ENCODE results near the gene PRR36.

PRR36 gene

GRCh38 chr19:7913652-7914051, 39.5 kb upstream of the PRR36 start:
- Histone ChIP-seq H3K9me3 (ENCODE audit: control insufficient read depth in 5 of 5, low read length in 5 of 5) (no peaks in the 10 kb centered on the region), H3K27ac (ENCODE audit: low read depth, low read length) (no peak overlapping the region), H3K27me3 (ENCODE audit: control insufficient read depth in 5 of 5, insufficient read depth in 4 of 5, low read length in 5 of 5) (peaks cover 24 to 29% (median 25%) of the 10 kb centered on the region in 5 donors), H3K4me1 (ENCODE audit: control insufficient read depth in 5 of 5, insufficient read depth in 5 of 5, low read length in 5 of 5) (peaks cover 0 to 23% (median 19%) of the 10 kb centered on the region in 5 donors), H3K9ac (ENCODE audit: low read length in 5 of 5) (no peak overlapping the region), H3K36me3 (ENCODE audit: control insufficient read depth in 5 of 5, insufficient read depth in 5 of 5, low read length in 5 of 5) (peaks cover 0 to 45% (median 35%) of the 10 kb centered on the region in 5 donors), H3K4me3 (ENCODE audit: low read depth in 1 of 5, low read length in 5 of 5) (no peak overlapping the region)

- Histone ChIP-seq H3K9ac (ENCODE audit: low read length in 5 of 5) (no peak overlapping the region), H3K4me3 (ENCODE audit: low read depth in 1 of 5, low read length in 5 of 5) (no peak overlapping the region), H3K4me1 (ENCODE audit: control insufficient read depth in 5 of 5, insufficient read depth in 5 of 5, low read length in 5 of 5) (peaks cover 0 to 22% (median 18%) of the 10 kb centered on the region in 5 donors), H3K9me3 (ENCODE audit: control insufficient read depth in 5 of 5, low read length in 5 of 5) (no peaks in the 10 kb centered on the region), H3K36me3 (ENCODE audit: control insufficient read depth in 5 of 5, insufficient read depth in 5 of 5, low read length in 5 of 5) (peaks cover 0 to 50% (median 37%) of the 10 kb centered on the region in 5 donors), H3K27me3 (ENCODE audit: control insufficient read depth in 5 of 5, insufficient read depth in 4 of 5, low read length in 5 of 5) (peaks cover 20 to 24% (median 23%) of the 10 kb centered on the region in 5 donors), H3K27ac (ENCODE audit: low read depth, low read length) (no peak overlapping the region)
These were observed 38.7 kb upstream of the PRR36 start for GRCh38 chr19:7912697-7913564.

- Histone ChIP-seq H3K9me3 (ENCODE audit: control insufficient read depth in 5 of 5, low read length in 5 of 5) (no peaks in the 10 kb centered on the region), H3K4me3 (ENCODE audit: low read depth in 1 of 5, low read length in 5 of 5) (no peak overlapping the region), H3K27me3 (ENCODE audit: control insufficient read depth in 5 of 5, insufficient read depth in 4 of 5, low read length in 5 of 5) (peaks cover 16 to 20% (median 19%) of the 10 kb centered on the region in 5 donors), H3K27ac (ENCODE audit: low read depth, low read length) (no peak overlapping the region), H3K4me1 (ENCODE audit: control insufficient read depth in 5 of 5, insufficient read depth in 5 of 5, low read length in 5 of 5) (peaks cover 0 to 18% (median 16%) of the 10 kb centered on the region in 5 donors), H3K36me3 (ENCODE audit: control insufficient read depth in 5 of 5, insufficient read depth in 5 of 5, low read length in 5 of 5) (peaks cover 0 to 53% (median 39%) of the 10 kb centered on the region in 5 donors), H3K9ac (ENCODE audit: low read length in 5 of 5) (no peak overlapping the region)
These were observed 38.0 kb upstream of the PRR36 start for GRCh38 chr19:7912144-7912696.

GRCh38 chr19:7911508-7912143, 37.4 kb upstream of the PRR36 start:
- Histone ChIP-seq H3K4me3 (ENCODE audit: low read depth in 1 of 5, low read length in 5 of 5) (no peak overlapping the region), H3K9me3 (ENCODE audit: control insufficient read depth in 5 of 5, low read length in 5 of 5) (no peaks in the 10 kb centered on the region), H3K4me1 (ENCODE audit: control insufficient read depth in 5 of 5, insufficient read depth in 5 of 5, low read length in 5 of 5) (peaks cover 0 to 15% (median 14%) of the 10 kb centered on the region in 5 donors), H3K27ac (ENCODE audit: low read depth, low read length) (no peak overlapping the region), H3K27me3 (ENCODE audit: control insufficient read depth in 5 of 5, insufficient read depth in 4 of 5, low read length in 5 of 5) (peaks cover 12 to 16% (median 14%) of the 10 kb centered on the region in 5 donors), H3K36me3 (ENCODE audit: control insufficient read depth in 5 of 5, insufficient read depth in 5 of 5, low read length in 5 of 5) (peaks cover 0 to 55% (median 39%) of the 10 kb centered on the region in 5 donors), H3K9ac (ENCODE audit: low read length in 5 of 5) (no peak overlapping the region)

GRCh38 chr19:7910321-7911161, 36.4 kb upstream of the PRR36 start:
- Histone ChIP-seq H3K4me3 (ENCODE audit: low read depth in 1 of 5, low read length in 5 of 5) (no peak overlapping the region), H3K9me3 (ENCODE audit: control insufficient read depth in 5 of 5, low read length in 5 of 5) (no peaks in the 10 kb centered on the region), H3K27ac (ENCODE audit: low read depth, low read length) (no peak overlapping the region), H3K27me3 (ENCODE audit: control insufficient read depth in 5 of 5, insufficient read depth in 4 of 5, low read length in 5 of 5) (peaks cover 7 to 10% (median 8%) of the 10 kb centered on the region in 5 donors), H3K9ac (ENCODE audit: low read length in 5 of 5) (no peak overlapping the region), H3K4me1 (ENCODE audit: control insufficient read depth in 5 of 5, insufficient read depth in 5 of 5, low read length in 5 of 5) (peaks cover 0 to 12% (median 12%) of the 10 kb centered on the region in 5 donors), H3K36me3 (ENCODE audit: control insufficient read depth in 5 of 5, insufficient read depth in 5 of 5, low read length in 5 of 5) (peaks cover 0 to 64% (median 46%) of the 10 kb centered on the region in 5 donors)

GRCh38 chr19:7909471-7910067, 35.4 kb upstream of the PRR36 start:
- H3K36me3 ChIP-seq (ENCODE audit: control insufficient read depth in 5 of 5, insufficient read depth in 5 of 5, low read length in 5 of 5), result peaks cover 0 to 64% (median 46%) of the 10 kb centered on the region in 5 donors
- H3K4me3 ChIP-seq (ENCODE audit: low read depth in 1 of 5, low read length in 5 of 5), result no peak overlapping the region
- no peak overlapping the region for H3K9ac ChIP-seq (ENCODE audit: low read length in 5 of 5)
- H3K4me1 ChIP-seq (ENCODE audit: control insufficient read depth in 5 of 5, insufficient read depth in 5 of 5, low read length in 5 of 5), result peaks cover 6 to 21% (median 21%) of the 10 kb centered on the region in 5 donors
- peaks cover 0 to 2% (median 1%) of the 10 kb centered on the region in 5 donors for H3K27me3 ChIP-seq (ENCODE audit: control insufficient read depth in 5 of 5, insufficient read depth in 4 of 5, low read length in 5 of 5)
- no peaks in the 10 kb centered on the region for H3K9me3 ChIP-seq (ENCODE audit: control insufficient read depth in 5 of 5, low read length in 5 of 5)
- no peak overlapping the region for H3K27ac ChIP-seq (ENCODE audit: low read depth, low read length)

- Histone ChIP-seq H3K9me3 (ENCODE audit: control insufficient read depth in 5 of 5, low read length in 5 of 5) (no peaks in the 10 kb centered on the region), H3K27ac (ENCODE audit: low read depth, low read length) (no peak overlapping the region), H3K36me3 (ENCODE audit: control insufficient read depth in 5 of 5, insufficient read depth in 5 of 5, low read length in 5 of 5) (peaks cover 0 to 64% (median 46%) of the 10 kb centered on the region in 5 donors), H3K9ac (ENCODE audit: low read length in 5 of 5) (no peak overlapping the region), H3K4me3 (ENCODE audit: low read depth in 1 of 5, low read length in 5 of 5) (no peak overlapping the region), H3K27me3 (ENCODE audit: control insufficient read depth in 5 of 5, insufficient read depth in 4 of 5, low read length in 5 of 5) (no peaks in the 10 kb centered on the region), H3K4me1 (ENCODE audit: control insufficient read depth in 5 of 5, insufficient read depth in 5 of 5, low read length in 5 of 5) (peaks cover 6 to 26% (median 26%) of the 10 kb centered on the region in 5 donors)
These were observed 34.7 kb upstream of the PRR36 start for GRCh38 chr19:7908742-7909461.

GRCh38 chr19:7908078-7908699, 34.0 kb upstream of the PRR36 start:
- H3K36me3 ChIP-seq (ENCODE audit: control insufficient read depth in 5 of 5, insufficient read depth in 5 of 5, low read length in 5 of 5), result peaks cover 0 to 61% (median 46%) of the 10 kb centered on the region in 5 donors
- H3K4me3 ChIP-seq (ENCODE audit: low read depth in 1 of 5, low read length in 5 of 5), result no peak overlapping the region
- H3K9ac ChIP-seq (ENCODE audit: low read length in 5 of 5), result no peak overlapping the region
- no peaks in the 10 kb centered on the region for H3K9me3 ChIP-seq (ENCODE audit: control insufficient read depth in 5 of 5, low read length in 5 of 5)
- H3K4me1 ChIP-seq (ENCODE audit: control insufficient read depth in 5 of 5, insufficient read depth in 5 of 5, low read length in 5 of 5), result peaks cover 8 to 28% (median 27%) of the 10 kb centered on the region in 5 donors
- no peaks in the 10 kb centered on the region for H3K27me3 ChIP-seq (ENCODE audit: control insufficient read depth in 5 of 5, insufficient read depth in 4 of 5, low read length in 5 of 5)
- no peak overlapping the region for H3K27ac ChIP-seq (ENCODE audit: low read depth, low read length)
